Left lung (tissue), 10 donors: ENCODE measurements around the gene MC3R. TPM values are rescaled to one million over a fixed set of nuclear protein-coding genes. Genes with fewer than 3 reads are reported as not detected.
A peak's percentile ranks its signal among the peaks of the same experiment; 100 is the strongest.

Experiments
- ATAC-seq: fragments of 200-7000 bp; cut with Tn5 transposase; one replicate; pipeline ENCODE4 v1.9.1; 2020; ENCODE audit warnings: moderate library complexity
- DNase-seq, 4 donors: peaks; one replicate each; pipeline ENCODE4 v3.0.0-alpha.2; 2013 to 2020
- H3K27ac ChIP-seq, 2 donors: fragments of 200-600 bp; sonication (generic) in 1 of 2; one replicate each; pipeline versions ENCODE4 v1.5.0 to v1.8.0; 2020 to 2021
- H3K27me3 ChIP-seq, 2 donors: fragments of 200-600 bp; sonication (generic) in 1 of 2; one replicate each; pipeline versions ENCODE4 v1.5.0 to v1.8.0; 2020 to 2021
- H3K36me3 ChIP-seq, 2 donors: fragments of 200-600 bp; sonication (generic) in 1 of 2; one replicate each; pipeline versions ENCODE4 v1.5.0 to v1.8.0; 2020 to 2021
- H3K4me1 ChIP-seq, 2 donors: fragments of 200-600 bp; one replicate each; pipeline ENCODE4 v1.8.0; 2021
- H3K4me3 ChIP-seq, 2 donors: fragments of 200-600 bp; sonication (generic) in 1 of 2; one replicate each; pipeline versions ENCODE4 v1.5.0 to v1.8.0; 2020 to 2021; ENCODE audit warnings: mild to moderate bottlenecking in 1 of 2
- H3K9me3 ChIP-seq, 2 donors: fragments of 200-600 bp; sonication (generic) in 1 of 2; one replicate each; pipeline versions ENCODE4 v1.5.0 to v1.8.0; 2020 to 2021
- intact Hi-C, 2 donors: fragments of 100-400 bp; cut with DNase I; formaldehyde crosslinking; loops; one replicate each; pipeline versions ENCODE4 v1.11.2 to v1.14.2; 2022
- polyA plus RNA-seq, 6 donors: library from polyadenylated mRNA; unstranded; fragments of 120-200 nt; gene quantifications; one replicate each; pipeline ENCODE4 v1.2.1, GENCODE V29; 2013; ENCODE audit not compliant: insufficient read length in 6 of 6
- total RNA-seq, 2 donors: library from RNA; stranded (reverse); fragmentation: NEBNext Ultra II Directional; extraction: Animal tissue kit (Norgen Biotek cat#: 25700); gene quantifications; one replicate each; pipeline ENCODE4 v1.2.1, GENCODE V29; 2021
- TF ChIP-seq, protein P1 (sequence below), 2 donors: fragments of 200-600 bp; sonication (generic) in 1 of 2; IDR thresholded peaks; one replicate each; pipeline versions ENCODE4 v1.5.0 to v1.8.0; 2021; ENCODE audit warnings: antibody characterized with exemption in 2 of 2
- donor health status: DM: no; HTN: yes; CAD: no.
- donor health status: DM: no; HTN: no; CAD: no.

The MC3R gene
- total and polyA plus RNA-seq, 8 donors, result not detected

DNA sequence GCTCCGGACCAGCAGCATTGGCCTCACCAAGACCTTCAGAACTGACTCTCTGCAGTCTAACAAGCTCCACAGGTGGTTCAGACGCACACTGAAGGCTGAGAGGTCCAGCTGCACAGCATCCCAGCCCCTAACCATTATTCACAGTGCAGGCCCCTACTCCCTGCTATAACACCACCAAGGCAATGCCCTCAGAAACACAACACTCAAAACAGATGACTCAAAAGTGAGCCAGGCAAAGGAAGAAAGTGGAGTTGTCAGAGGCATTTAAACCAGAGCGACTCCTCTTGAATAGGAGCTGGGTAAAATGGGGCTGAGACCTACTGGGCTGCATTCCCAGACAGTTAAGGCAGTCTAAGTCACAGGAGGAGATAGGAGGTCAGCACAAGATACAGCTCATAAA, 20.5 kb upstream of the MC3R start:
- ATAC-seq (no peak), DNase-seq (no peak)
- no peaks in the 10 kb centered on the region for H3K36me3 ChIP-seq
- H3K27ac ChIP-seq, result no peak overlapping the region
- H3K27me3 ChIP-seq, result no peaks in the 10 kb centered on the region
- no peaks in the 10 kb centered on the region for H3K4me1 ChIP-seq
- H3K9me3 ChIP-seq, result no peaks in the 10 kb centered on the region
- intact Hi-C loops, result no loop called here
- TF ChIP-seq, protein P1, sequence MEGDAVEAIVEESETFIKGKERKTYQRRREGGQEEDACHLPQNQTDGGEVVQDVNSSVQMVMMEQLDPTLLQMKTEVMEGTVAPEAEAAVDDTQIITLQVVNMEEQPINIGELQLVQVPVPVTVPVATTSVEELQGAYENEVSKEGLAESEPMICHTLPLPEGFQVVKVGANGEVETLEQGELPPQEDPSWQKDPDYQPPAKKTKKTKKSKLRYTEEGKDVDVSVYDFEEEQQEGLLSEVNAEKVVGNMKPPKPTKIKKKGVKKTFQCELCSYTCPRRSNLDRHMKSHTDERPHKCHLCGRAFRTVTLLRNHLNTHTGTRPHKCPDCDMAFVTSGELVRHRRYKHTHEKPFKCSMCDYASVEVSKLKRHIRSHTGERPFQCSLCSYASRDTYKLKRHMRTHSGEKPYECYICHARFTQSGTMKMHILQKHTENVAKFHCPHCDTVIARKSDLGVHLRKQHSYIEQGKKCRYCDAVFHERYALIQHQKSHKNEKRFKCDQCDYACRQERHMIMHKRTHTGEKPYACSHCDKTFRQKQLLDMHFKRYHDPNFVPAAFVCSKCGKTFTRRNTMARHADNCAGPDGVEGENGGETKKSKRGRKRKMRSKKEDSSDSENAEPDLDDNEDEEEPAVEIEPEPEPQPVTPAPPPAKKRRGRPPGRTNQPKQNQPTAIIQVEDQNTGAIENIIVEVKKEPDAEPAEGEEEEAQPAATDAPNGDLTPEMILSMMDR (IDR thresholded peaks at IDR 0.05), result no peak
- no peak overlapping the region for H3K4me3 ChIP-seq

GRCh38 chr20:56229812-56230211, 18.7 kb upstream of the MC3R start:
- Histone ChIP-seq H3K4me3 (no peak overlapping the region), H3K36me3 (no peaks in the 10 kb centered on the region), H3K9me3 (peaks cover 0 to 16% of the 10 kb centered on the region in 2 donors), H3K4me1 (no peaks in the 10 kb centered on the region), H3K27me3 (no peaks in the 10 kb centered on the region), H3K27ac (no peak overlapping the region)
- intact Hi-C loops, result no loop called here
- DNase-seq (no peak), ATAC-seq (no peak)
- TF ChIP-seq, protein P1 (IDR thresholded peaks at IDR 0.05), result no peak

DNA sequence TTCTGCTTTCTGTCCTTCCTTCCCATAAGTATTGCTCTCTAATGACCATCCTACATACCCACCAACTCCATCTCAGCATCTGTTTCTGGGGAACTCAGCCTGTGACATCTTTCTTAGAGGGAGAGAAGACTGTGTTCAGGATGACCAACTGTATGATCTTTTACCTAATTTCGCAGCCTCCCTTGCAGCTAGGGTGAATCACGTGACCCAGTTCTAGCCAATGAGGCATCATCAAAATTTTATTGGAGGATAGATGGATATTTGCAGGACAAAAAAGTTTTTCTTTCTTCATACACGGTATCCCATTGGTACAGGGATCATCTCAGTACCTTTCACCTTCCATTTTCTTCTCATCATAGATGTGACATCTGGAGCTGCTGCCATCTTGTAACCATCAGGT, 14.4 kb upstream of the MC3R start:
- H3K4me3 ChIP-seq, result no peak overlapping the region
- H3K36me3 ChIP-seq, result no peaks in the 10 kb centered on the region
- H3K27ac ChIP-seq, result no peak overlapping the region
- H3K27me3 ChIP-seq, result peaks cover 0 to 4% of the 10 kb centered on the region in 2 donors
- ATAC-seq (no peak), DNase-seq (no peak)
- no peaks in the 10 kb centered on the region for H3K4me1 ChIP-seq
- TF ChIP-seq, protein P1 (IDR thresholded peaks at IDR 0.05), result no peak
- H3K9me3 ChIP-seq, result peaks cover 0 to 28% of the 10 kb centered on the region in 2 donors
- intact Hi-C loops, result no loop called here

DNA sequence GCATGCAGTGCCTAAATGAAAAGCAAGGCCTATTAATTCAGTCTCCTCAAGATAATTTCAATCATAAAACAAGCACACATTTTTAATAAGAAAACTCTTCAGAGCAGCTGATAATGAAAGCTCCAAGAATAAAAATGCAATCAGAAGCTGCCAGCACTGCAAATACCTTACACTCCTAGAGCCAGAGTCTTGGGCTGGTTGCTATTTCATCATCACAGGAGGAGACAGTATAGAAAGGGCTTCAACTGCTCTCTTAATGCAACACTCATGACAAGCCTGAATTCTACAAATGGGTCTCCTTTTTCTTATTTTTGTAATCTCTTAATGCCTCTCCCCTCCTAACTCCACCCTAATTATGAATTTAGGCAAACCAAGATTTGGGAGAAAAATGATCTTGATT, 11.2 kb upstream of the MC3R start:
- TF ChIP-seq, protein P1 (IDR thresholded peaks at IDR 0.05), result no peak
- H3K4me3 ChIP-seq, result no peak overlapping the region
- H3K27ac ChIP-seq, result no peak overlapping the region
- H3K27me3 ChIP-seq, result peaks cover 0 to 4% of the 10 kb centered on the region in 2 donors
- ATAC-seq (no peak), DNase-seq (no peak)
- no peaks in the 10 kb centered on the region for H3K36me3 ChIP-seq
- peaks cover 0 to 31% of the 10 kb centered on the region in 2 donors for H3K9me3 ChIP-seq
- no peaks in the 10 kb centered on the region for H3K4me1 ChIP-seq
- intact Hi-C loops, result no loop called here

DNA sequence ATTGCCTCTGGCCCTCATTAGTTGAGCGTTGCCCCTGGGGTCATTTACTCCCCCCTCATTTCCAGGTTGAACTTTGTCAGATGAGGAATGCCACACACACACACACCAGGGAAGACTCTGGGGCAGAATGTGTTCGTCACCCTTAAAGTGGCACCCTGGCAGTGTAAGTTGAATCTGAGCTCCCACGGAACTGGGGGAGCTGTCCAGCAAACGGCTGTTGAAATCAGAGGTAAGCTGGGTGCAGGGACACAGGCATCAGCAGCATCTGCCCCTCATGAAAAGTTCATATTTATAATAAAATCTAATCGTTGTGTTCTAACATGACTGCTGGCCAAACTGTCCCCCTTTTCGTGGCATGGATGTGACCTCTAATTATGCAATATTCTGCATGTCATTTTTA, 4.3 kb upstream of the MC3R start:
- peak in 1 of 4 donors; percentile 3 for DNase-seq
- Histone ChIP-seq H3K4me3 (no peak overlapping the region), H3K36me3 (no peaks in the 10 kb centered on the region)

More for the DNA sequence above, 4.3 kb upstream of the MC3R start:
- no peak for ATAC-seq
- Histone ChIP-seq H3K27ac (no peak overlapping the region), H3K27me3 (peaks cover 0 to 44% of the 10 kb centered on the region in 2 donors), H3K4me1 (no peaks in the 10 kb centered on the region), H3K9me3 (peaks cover 0 to 3% of the 10 kb centered on the region in 2 donors)
- intact Hi-C loops, result no loop called here
- TF ChIP-seq, protein P1 (IDR thresholded peaks at IDR 0.05), result no peak
